Fibroblast of skin of left biceps (primary cell): ENCODE results near the gene PPIL6.
"Not testable (repeated sequence)": the region's sequence is repeated elsewhere in the genome, so short reads cannot be mapped to it uniquely, and the experiment has no call there.

ENCODE experiments used
- DNase-seq, 2 experiments: peaks; one replicate each; pipeline ENCODE4 v3.0.0-alpha.2; 2013; ENCODE audit warnings: low read depth in 2 of 2

The PPIL6 gene

DNA sequence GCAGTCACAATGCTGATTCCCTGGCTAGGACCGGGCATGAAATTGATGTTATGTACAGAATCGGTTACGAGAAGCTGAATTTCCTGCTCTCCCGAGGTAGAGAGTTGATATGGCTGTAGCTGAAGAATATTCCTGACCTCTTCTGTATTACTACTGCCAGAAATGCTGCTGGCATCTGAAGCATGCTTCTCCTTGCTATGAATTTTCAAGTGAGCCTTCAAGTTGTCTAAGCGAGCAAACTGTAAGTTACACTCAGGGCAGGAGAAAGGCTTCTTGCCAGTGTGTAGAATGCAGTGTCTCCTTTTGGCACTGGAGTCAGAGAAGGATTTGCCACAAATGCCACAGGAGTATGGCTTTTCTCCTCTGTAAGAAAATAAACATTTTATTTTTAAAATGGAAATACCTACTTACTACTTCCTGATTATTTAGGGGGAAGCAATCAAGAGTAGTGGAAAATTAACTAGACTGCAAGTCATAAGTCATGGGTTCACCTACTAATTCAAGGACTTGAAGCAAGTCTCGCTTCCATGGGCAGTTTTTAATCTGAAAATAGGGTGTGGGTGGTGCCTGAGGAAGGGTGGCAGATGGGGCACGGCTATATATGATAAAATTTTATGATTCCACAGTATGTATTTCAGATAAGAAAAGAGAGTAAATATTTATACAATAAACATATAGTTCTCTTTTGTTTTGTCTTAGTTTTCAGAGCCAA lies 25.9 kb upstream of the PPIL6 start:
- no peak for DNase-seq

GRCh38 chr6:109465772-109466171 lies 25.3 kb upstream of the PPIL6 start:
- DNase-seq, result no peak

GRCh38 chr6:109461733-109462526 lies 21.5 kb upstream of the PPIL6 start:
- no peak for DNase-seq

GRCh38 chr6:109461205-109461604 lies 20.8 kb upstream of the PPIL6 start:
- not testable (repeated sequence) for DNase-seq

DNA sequence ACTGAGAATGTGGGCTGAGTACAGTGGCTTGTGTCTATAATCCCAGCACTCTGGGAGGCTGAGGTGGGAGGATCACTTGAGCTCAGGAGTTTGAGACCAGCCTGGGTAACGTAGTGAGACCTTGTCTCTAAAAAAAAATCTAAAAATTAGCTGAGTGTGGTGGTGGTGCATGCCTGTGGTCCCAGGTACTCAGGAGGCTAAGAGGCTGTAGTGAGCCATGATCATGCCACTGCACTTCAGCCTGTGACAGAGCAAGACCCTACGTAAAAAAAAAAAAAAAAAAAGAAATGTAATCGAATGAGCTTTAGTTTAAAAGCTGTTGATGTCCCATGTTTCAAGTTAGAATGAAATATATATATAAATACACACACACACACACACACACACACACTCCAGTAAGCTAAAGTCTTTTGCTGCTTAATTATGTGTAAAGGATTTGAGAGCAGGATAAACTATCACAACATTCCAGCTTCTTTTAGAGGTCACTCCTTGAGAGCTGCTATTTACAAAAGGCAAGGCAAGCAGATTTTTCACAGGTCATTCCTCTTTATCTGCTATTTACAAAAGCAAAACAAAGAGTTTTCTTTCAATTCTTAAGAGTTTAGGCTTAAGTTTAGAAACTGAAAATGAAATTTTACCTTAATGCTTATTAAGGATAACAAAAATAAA lies 19.9 kb upstream of the PPIL6 start:
- no peak for DNase-seq

DNA sequence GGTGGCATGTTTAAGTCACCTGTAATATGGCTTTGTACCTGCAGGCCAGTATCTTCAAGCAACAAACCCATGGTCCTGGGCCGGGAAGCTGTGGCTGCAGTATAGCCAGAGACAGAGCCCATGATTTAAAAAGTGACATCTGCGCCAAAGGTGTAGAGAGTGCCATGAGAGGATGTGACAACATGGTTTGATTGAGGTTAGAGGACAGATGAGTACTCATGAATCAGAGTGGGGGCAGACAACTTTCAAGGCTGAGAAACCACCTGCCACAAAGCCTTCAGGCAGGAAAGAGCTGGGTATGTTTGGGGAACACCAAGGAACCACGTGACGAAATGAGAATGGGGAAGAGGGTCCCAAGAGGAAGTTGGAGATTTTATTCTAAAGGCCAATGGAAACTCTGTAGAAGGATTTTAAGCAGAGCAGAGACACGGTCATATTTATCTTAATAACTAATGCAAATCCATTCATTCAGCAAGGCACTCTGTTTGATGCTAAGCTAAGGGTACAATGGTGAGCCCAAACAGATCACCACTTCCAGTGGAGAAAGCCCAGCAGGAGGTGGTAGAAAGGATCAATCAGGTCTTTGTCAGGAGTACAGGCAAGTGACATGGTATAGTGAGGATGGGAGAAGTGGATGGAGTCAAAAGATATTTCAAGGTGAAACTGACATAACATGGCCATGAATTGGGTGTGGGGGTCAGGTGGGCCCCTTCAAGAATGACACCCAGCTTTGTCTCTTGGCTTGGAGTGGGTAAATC lies 18.5 kb upstream of the PPIL6 start:
- DNase-seq, result no peak

DNA sequence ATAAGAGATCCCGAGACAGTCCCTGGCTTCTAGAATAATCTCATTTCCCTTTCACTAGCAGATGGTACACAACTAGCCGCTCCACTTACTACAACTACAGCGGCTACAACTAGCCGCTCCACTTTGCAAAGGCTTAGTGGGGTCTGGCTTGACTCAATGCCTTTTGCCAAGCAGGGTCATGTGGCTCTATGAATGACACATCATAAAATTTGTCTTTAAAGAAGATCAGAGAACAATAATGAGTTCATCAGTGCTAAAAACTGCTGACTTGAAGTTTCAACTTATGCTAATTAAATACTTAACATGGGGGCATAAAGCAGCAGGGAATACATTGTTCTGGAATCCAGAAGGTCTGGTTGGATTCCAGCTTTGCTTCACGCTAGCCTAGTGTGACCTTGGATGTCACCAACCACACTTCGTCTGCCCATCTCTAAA lies 17.2 kb upstream of the PPIL6 start:
- no peak for DNase-seq

GRCh38 chr6:109456710-109457561 lies 16.5 kb upstream of the PPIL6 start:
- DNase-seq, result no peak

DNA sequence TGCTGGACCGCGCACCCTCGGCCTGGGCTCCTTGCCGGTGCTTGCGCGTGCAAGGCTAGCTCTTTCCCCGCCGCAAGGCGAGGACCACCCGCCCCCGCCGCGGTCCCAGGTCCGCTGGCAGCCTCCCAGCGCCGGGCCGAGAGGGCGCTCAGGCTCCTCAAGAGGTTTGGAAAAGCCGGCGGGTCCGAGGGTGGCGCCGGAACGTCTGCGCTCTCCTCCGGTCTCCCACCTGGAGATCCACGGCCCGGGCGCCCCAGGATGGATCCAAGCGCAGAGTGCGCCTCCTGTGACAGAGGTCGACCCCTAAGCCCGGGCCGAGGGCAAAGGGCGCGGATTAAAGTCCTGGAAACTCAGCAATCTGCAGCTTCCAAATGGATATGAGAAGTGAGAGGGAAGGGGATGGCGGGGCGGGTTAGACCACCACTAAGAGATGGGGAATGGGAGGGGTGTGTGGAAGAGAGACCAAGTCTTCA lies 15.7 kb upstream of the PPIL6 start:
- DNase-seq, result no peak

DNA sequence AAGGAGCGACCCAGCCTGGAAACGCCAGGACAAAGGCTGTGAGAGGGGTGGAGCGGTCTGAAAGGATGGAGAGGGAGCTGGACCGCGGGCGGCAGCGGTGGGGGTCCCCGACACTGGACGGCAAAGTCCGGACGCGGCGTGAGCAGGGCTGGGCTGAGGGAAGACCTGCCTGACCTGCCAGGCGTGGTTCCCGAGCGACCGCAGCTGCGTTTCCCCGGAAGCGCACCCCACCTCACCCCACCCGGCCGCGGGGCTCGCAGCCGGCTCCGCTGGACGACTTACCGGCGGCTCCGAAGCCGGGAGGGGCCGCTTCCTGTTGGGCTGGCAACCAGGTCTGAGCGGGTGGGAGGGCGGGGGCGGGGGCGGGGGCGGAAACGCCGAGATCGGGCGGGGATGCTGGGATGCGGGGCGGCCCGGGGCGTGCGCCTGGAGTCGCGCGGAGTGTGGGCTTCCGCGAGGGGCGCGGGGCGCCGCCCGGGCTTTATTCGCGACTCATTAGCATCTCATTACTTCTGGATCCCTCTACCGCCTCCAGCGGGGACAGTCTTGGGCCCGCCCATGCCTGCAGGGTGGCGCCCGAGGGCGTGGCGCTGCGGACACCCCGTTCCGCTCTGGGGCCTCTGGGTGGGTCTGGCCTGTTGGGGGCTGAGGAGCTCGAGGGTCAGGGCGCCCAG lies 15.1 kb upstream of the PPIL6 start, which contains the start of gene MICAL1:
TSS of gene MICAL1 (minus strand) at position 336 of the 674 bp plus-strand sequence. CDS start 1,576 bp downstream, outside the sequence.
- no peak for DNase-seq

DNA sequence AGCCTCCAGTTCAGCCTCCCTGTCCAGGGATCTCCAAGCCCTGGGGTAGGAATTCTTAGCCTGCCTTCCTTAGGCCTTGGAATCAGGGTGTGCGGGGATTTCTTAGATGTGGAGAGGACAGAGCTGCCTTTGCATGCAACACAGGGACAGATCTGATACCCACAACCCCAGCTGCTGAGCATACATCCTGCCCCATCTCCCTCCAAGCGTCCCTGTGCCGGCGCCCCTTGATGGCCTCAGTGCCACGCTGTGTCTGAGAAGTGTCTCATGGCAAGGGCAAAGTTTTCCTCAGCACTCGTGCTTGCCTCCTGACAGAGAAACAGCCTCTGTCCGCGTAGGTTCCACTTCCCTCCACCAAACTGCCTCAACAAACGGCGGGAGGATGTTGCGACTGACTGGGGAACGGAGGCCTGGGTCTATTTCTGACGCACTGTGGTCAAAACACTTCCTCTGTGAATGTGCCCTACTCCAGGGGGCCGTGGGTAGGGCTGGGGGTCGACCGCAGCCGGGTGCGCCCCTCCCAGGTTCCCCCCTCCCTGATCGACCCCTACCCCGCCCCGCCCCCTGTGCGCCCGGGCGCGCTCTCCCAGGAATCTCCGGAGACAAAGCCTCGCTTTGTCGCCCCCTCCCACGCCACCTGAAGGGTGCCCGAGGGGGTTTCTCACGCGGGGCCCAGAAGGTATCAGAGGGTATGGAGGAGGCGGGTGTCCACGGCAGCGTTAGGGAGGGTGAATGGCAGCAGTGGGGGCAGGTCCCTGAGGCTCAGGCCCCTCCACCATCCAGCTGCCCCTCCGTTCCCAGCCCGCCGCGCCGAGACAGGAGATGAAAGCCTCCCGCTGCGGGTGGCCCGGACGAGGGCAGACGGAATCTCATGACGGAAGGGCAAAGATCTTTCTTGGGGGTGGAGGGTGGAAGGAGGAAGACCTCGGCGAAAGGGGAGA lies 14.3 kb upstream of the PPIL6 start:
- DNase-seq, result no peak

DNA sequence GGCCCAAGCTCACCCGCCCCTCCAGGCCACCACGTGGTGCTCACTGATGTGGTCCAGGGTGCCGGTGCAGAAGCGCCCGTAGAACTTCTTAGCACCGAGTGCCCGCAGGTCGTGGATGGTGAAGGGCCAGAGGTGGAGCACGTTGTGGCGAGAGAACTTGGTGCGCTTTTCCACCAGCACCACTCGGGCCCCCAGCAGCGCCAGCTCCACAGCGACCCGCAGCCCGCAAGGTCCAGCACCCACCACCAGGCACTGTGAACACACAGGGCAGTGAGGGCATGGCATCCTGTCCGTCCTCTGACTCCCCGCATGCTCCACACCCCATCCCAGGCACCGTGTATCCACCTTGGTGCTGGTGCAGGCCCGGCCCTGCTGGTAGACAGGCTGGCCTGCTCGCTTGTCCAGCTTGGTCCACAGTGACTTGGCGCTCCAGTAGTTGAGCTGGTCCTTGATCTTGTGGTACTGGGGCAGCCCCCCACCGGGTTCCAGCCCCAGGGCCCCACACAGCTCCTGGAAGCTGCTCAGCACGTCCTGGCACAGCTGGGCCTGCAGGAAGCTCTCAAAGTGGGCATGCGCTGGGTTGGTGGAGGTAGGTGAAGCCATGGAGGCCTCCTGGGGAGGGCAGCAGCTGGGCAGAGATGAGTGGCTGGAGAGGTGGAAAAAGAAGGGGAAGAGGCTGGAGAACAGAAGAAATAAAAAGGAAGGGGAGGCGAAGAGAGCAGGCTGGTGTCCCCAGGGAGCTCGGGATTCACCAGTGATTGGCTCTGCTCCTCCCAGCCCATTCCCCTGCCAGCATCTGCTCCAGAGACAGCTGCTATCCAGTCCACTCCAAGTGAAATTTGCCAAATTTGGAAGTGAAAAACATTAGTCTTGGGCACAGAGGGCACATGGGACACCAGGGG lies 13.4 kb upstream of the PPIL6 start:
- DNase-seq, result no peak

GRCh38 chr6:109453156-109453555 lies 12.7 kb upstream of the PPIL6 start:
- no peak for DNase-seq

GRCh38 chr6:109452181-109452580 lies 11.8 kb upstream of the PPIL6 start:
- no peak for DNase-seq

DNA sequence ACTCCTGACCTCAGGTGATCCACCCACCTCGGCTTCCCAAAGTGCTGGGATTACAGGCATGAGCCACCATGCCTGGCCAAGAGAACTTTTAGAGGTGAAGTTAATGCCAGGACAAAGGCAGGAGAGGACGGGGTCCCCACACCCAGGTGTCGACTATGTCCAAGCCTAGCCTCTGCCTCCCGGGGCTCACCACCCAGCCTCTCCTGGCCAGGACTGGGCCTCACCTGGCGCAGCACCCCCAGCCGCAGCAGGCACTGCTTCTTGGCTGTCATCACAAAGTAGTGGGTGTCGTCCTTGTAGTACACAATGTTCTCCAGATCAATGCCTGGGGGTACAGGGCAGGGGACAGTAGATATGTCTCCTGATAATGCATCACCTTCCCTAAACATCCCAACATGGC lies 10.9 kb upstream of the PPIL6 start:
- DNase-seq, result no peak

DNA sequence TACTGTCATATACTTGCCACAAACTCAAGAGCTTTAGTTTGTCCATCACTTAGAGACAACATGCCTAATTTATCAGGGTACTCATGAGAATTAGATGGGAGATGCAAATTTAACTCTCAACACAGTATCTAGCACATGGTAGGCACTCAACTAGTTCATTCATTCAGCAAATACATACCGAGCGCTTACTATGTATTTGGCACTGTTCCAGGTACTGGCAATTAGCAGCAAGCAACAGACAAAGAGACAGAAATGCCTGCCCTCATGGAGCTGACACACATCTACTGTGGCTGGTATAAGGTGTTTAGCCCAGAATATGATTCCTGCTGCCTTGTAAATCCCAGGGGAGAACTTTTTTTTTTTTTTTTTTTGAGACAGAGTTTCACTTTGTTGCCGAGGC lies 10.4 kb upstream of the PPIL6 start:
- DNase-seq, result no peak

GRCh38 chr6:109449795-109450673 lies 9.6 kb upstream of the PPIL6 start:
- no peak for DNase-seq
